GM12891 (cell line): ENCODE data around the gene NDUFA11.

Source experiments
- PAX5 ChIP-seq: IDR thresholded peaks from 2 replicates; pipeline ENCODE4 v1.6.1; 2011; ENCODE audit warnings: low read length, moderate library complexity, mild to moderate bottlenecking; ENCODE audit not compliant: insufficient read depth, severe bottlenecking
- POLR2A ChIP-seq: IDR thresholded peaks from 2 replicates; pipeline ENCODE4 v1.6.1; 2011; ENCODE audit warnings: low read depth, low read length, control low read depth
- POLR2AphosphoS5 ChIP-seq: IDR thresholded peaks from 2 replicates; pipeline ENCODE4 v1.6.1; 2011; ENCODE audit warnings: low read depth, low read length, control low read depth
- POU2F2 ChIP-seq: IDR thresholded peaks from 2 replicates; pipeline ENCODE4 v1.6.1; 2011; ENCODE audit warnings: low read depth, mild to moderate bottlenecking, control low read depth, low read length, moderate library complexity
- SPI1 ChIP-seq: IDR thresholded peaks from 2 replicates; pipeline ENCODE4 v1.6.1; 2011; ENCODE audit warnings: low read depth, low read length, control low read depth
- TAF1 ChIP-seq: IDR thresholded peaks from 2 replicates; pipeline ENCODE4 v1.6.1; 2011; ENCODE audit warnings: low read depth, low read length, control low read depth

DNA sequence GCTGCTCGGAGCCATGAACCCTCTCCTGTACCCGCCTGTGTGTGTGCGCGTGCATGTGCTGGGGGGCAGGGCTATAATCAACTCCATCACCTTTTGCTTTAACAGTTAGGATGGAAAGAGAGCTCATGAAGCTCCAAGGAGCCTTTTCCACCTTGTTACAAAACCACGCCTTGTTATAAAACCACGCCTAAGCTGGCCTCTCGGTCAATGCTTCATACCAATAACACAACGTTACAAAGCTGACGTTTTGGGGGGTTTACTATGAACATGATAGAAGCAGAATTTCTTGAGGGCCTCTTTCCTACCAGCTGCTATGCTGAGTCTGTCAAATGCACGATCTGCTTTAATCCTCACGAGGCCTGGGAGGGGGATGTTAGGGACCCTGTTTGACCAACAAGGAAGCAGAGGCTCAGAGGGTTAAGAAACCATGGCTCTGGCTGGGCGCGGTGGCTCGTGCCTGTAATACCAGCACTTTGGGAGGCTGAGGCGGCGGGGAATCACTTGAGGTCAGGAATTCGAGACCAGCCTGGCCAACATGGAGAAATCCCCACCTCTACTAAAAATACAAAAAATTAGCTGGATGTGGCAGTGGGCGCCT, 22.3 kb upstream of the NDUFA11 start:
- TF ChIP-seq POLR2AphosphoS5 (no peak), SPI1 (no peak), POLR2A (no peak), TAF1 (no peak), POU2F2 (no peak), PAX5 (no peak)
